ENCODE measurements around the gene POU2F2.

- TF ChIP-seq CTCF (IDR thresholded peaks at IDR 0.05), result peak; percentile 78 to 99 (median 89)
- TF ChIP-seq POLR2A (IDR thresholded peaks at IDR 0.05), result no peak
These were observed 23.5 kb downstream of the POU2F2 start for GRCh38 chr19:42108527-42109389.

Data from adrenal gland (tissue), 5 donors.